Loucy (cell line): ENCODE data around the gene INKA1.

ENCODE experiments used
- CTCF ChIP-seq: fragments of 200-600 bp; sonication (generic); conservative IDR thresholded peaks from 2 replicates; pipeline ENCODE4 v1.5.1; 2014; ENCODE audit warnings: mild to moderate bottlenecking, antibody characterized with exemption, low read length
- EZH2phosphoT487 ChIP-seq: fragments of 200-600 bp; IDR thresholded peaks from 2 replicates; pipeline ENCODE4 v1.6.1; 2018; ENCODE audit warnings: antibody characterized with exemption, mild to moderate bottlenecking, moderate library complexity, borderline replicate concordance

DNA sequence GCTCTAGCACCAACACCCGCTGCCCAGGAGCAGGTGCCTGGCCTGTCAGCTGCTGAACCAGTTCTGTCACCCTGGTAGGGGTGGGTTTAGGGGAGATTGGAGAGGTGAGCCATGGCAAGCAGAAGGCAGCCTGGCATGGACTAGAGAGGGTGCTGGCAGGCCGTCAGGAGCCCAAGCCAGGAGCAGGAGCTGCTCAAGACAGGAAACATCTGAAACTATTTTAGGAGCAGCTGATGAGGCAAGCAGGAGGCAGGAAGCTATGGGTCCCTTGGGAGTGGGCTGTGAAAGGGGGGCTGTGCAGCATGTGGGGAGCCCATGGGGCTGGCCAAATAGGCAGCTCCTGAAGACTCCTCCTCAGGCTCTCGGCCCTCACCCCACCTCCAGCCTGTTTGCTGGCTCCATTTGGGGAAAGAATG, 2.3 kb downstream of the INKA1 start:
- TF ChIP-seq CTCF (no peak), EZH2phosphoT487 (no peak)
